Activated naive CD4-positive, alpha-beta T cell treated with anti-CD3 and anti-CD28 coated beads, Interleukin-2, amount 50 U/mL, for 72 hours (primary cell): ENCODE measurements around the gene KDM4F. TPM values are rescaled to one million over a fixed set of nuclear protein-coding genes. Genes with fewer than 3 reads are reported as not detected.

Experiments
- ATAC-seq, 2 donors: fragments of 150-1000 bp; cut with Tn5 transposase; 2 replicates each; pipeline ENCODE4 v1.10.0; 2021; ENCODE audit warnings: mild to moderate bottlenecking in 2 of 2, moderate library complexity in 2 of 2
- DNase-seq, 2 donors: peaks; one replicate each; pipeline ENCODE4 v3.0.0; 2021 to 2022; ENCODE audit warnings: low spot score in 2 of 2
- H3K27ac Mint-ChIP-seq, 2 donors: one replicate each; pipeline ENCODE4 v1.8.0; 2022; ENCODE audit warnings: mild to moderate bottlenecking in 2 of 2, mixed read lengths in 2 of 2
- H3K36me3 Mint-ChIP-seq, 2 donors: one replicate each; pipeline ENCODE4 v1.8.0; 2022; ENCODE audit warnings: mixed read lengths in 2 of 2
- H3K9me3 Mint-ChIP-seq, 2 donors: one replicate each; pipeline ENCODE4 v1.8.0; 2022; ENCODE audit warnings: mixed read lengths in 2 of 2
- total RNA-seq, 2 donors: library from RNA; stranded (reverse); gene quantifications; one replicate each; pipeline ENCODE4 v1.2.3, GENCODE V29; 2022

The KDM4F gene
- total RNA-seq, 2 donors from 2014 or later = not detected

DNA sequence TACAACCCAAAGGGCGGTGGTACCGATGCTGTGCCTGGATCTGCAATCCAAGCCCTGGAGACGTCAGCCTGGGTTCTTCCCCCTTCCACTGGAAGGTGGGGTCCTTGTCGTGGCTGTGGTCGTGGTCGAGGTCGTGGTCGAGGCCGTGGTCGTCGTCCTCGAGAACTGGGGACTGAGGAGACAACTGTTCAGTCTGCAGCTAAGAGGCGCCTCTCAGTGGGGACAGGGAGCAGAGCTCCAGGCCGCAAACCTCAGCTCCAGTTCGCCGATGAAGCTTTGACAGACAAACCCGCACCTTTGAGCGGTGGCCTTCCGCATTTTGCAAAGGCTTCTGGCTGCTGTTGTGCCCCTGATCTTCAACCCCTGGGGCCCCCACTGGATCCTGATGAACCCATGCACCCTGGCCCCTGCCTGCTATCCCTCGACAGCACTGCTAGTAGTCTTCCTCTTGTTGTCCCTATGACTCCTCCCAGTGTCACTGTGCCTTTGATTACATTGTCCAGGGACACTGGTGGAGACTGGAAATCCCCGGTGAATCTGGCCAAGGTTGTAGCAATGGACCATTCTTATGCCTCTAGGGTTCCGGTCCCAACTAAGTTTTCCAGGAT lies 1.5 kb downstream of the KDM4F start:
- DNase-seq (no peak), ATAC-seq (no peak)
- no peaks in the 10 kb centered on the region for H3K9me3 Mint-ChIP-seq
- H3K27ac Mint-ChIP-seq = no peak overlapping the region
- no peaks in the 10 kb centered on the region for H3K36me3 Mint-ChIP-seq

DNA sequence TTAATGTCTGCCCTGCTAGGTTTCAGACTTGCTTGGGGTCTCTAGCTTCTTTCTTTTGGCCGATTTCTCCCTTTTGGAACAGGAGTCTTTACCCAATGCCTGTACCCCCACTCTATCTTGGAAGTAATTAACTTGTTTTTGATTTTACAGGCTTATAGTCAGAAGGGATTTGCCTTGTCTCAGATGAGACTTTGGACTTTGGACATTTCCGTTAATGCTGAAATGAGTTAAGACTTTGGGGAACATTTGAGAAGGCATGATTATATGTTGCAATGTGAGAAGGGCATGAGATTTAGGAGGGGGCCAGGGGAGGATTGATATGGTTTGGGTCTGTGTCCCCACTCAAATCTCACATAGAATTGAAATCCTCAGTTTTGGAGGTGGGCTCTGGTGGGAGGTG lies 5.1 kb downstream of the KDM4F start:
- Mint-ChIP-seq H3K27ac (no peak overlapping the region), H3K36me3 (no peaks in the 10 kb centered on the region), H3K9me3 (no peaks in the 10 kb centered on the region)
- DNase-seq = no peak
- no peak for ATAC-seq

DNA sequence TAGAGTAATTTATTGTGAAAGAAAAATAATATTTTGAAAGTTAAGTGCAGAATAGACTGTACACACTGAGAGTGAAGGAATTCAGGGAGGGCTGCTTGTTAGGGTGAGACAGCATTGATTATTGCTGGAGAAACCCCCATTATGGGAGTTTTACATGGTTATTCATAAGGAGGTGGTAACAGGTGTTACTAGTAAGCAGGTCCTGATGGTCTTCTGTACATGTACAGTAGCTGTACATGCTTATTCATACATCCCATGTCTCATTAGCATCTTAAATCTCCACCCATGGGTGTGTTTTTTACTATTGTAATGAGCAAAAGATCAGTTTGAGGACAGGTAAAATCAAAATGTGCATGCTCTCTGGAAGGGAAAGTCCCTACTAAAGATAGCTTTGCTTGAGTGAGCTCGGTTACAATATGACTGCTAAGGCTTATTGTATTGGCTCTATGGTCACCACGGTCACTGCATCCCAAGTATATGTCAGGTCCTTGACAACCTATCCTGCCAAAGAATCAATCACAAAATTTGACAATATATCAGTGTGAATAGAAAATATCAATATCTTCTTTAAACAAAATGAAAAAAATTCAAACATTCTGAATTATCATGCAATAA lies 6.2 kb downstream of the KDM4F start:
- ATAC-seq = no peak
- no peak for DNase-seq
- no peaks in the 10 kb centered on the region for H3K9me3 Mint-ChIP-seq
- no peaks in the 10 kb centered on the region for H3K36me3 Mint-ChIP-seq
- H3K27ac Mint-ChIP-seq = no peak overlapping the region

- ATAC-seq = no peak
- no peak overlapping the region for H3K27ac Mint-ChIP-seq
- H3K9me3 Mint-ChIP-seq = no peaks in the 10 kb centered on the region
- no peak for DNase-seq
- no peaks in the 10 kb centered on the region for H3K36me3 Mint-ChIP-seq
Measured at GRCh38 chr11:95057959-95058358, 8.7 kb downstream of the KDM4F start.

- DNase-seq (no peak), ATAC-seq (no peak)
- Mint-ChIP-seq H3K36me3 (no peaks in the 10 kb centered on the region), H3K27ac (no peak overlapping the region), H3K9me3 (no peaks in the 10 kb centered on the region)
Measured at GRCh38 chr11:95058621-95059020, 9.4 kb downstream of the KDM4F start.

DNA sequence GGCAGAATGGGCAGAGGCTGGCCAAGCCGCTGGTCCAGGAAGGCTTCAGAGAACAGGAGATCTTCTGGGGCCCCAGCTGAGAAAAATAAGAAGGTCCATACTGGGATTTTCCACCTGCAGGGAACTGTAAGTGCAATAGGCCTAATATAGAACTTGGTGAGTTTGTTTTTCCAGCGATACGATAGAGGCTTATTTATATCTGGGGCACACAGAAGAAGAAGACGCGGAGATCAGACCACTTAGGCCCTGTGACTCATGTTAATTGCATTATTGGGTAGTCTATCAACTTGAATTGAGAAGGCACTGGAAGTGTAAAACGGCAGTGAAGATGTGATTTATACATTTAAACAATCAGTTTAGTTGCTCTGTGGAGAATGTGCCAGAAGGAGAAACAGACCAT lies 9.8 kb downstream of the KDM4F start:
- no peaks in the 10 kb centered on the region for H3K9me3 Mint-ChIP-seq
- no peak for ATAC-seq
- H3K36me3 Mint-ChIP-seq = no peaks in the 10 kb centered on the region
- no peak overlapping the region for H3K27ac Mint-ChIP-seq
- no peak for DNase-seq

- Mint-ChIP-seq H3K27ac (no peak overlapping the region), H3K9me3 (no peaks in the 10 kb centered on the region), H3K36me3 (peaks cover 12 to 17% of the 10 kb centered on the region in 2 donors)
- DNase-seq = no peak
- no peak for ATAC-seq
Measured at GRCh38 chr11:95065336-95065735, 16.1 kb downstream of the KDM4F start.

- Mint-ChIP-seq H3K9me3 (no peaks in the 10 kb centered on the region), H3K36me3 (peaks cover 12 to 23% of the 10 kb centered on the region in 2 donors), H3K27ac (peak within 1 kb of the TSS; percentile 94 to 97)
- peak; percentile 28 to 32 for ATAC-seq
- DNase-seq = no peak
Measured at GRCh38 chr11:95066716-95067038, 17.5 kb downstream of the KDM4F start, which contains the start of gene SRSF8. Gene SRSF8 (plus strand): TSS chr11:95066919. CDS start chr11:95067227, 308 bp downstream.

- peak; percentile 70 to 78 for ATAC-seq
- Mint-ChIP-seq H3K9me3 (no peaks in the 10 kb centered on the region), H3K36me3 (peaks cover 12 to 23% of the 10 kb centered on the region in 2 donors), H3K27ac (peak overlapping the region; percentile 94 to 97)
- peak; percentile 76 to 85 for DNase-seq
Measured at GRCh38 chr11:95067039-95067840, 18.0 kb downstream of the KDM4F start.

DNA sequence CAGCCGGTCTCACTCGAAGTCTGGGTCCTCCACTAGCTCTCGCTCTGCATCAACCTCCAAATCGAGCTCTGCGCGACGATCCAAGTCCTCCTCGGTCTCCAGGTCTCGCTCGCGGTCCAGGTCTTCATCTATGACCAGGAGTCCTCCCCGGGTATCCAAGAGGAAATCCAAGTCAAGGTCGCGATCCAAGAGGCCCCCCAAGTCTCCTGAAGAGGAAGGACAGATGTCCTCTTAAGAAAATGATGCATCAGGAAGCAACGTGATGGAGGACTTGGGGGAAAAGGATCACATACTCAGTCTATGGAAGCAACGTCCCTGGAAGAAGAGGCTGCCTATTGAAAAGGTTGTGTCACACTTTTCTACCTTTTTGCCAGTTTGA lies 18.6 kb downstream of the KDM4F start:
- Mint-ChIP-seq H3K27ac (peak overlapping the region; percentile 94 to 97), H3K9me3 (no peaks in the 10 kb centered on the region), H3K36me3 (peaks cover 12 to 23% of the 10 kb centered on the region in 2 donors)
- DNase-seq (no peak), ATAC-seq (no peak)

DNA sequence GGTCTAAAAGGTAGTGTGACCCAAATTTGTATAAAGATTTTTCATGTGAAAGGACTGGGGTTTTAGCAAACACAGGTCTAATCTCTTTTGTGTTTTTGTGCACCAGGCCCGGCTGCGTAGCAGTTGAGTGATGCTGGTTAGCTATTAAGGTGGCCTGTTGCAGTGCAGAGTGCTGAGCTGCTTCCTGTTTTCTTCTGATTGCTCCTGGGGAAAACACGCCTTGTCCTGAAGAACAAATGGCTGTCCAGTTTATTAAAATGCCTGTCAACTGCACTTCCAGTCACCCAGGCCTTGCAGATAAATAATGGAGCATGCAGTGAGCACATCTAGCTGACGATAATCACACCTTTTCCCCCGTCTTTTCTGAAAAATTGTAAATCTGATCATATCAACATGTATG lies 19.3 kb downstream of the KDM4F start:
- H3K9me3 Mint-ChIP-seq = no peaks in the 10 kb centered on the region
- H3K27ac Mint-ChIP-seq = peak overlapping the region; percentile 94 to 97
- ATAC-seq = peak; percentile 73 to 84
- H3K36me3 Mint-ChIP-seq = peaks cover 12 to 23% of the 10 kb centered on the region in 2 donors
- peak; percentile 59 to 68 for DNase-seq

DNA sequence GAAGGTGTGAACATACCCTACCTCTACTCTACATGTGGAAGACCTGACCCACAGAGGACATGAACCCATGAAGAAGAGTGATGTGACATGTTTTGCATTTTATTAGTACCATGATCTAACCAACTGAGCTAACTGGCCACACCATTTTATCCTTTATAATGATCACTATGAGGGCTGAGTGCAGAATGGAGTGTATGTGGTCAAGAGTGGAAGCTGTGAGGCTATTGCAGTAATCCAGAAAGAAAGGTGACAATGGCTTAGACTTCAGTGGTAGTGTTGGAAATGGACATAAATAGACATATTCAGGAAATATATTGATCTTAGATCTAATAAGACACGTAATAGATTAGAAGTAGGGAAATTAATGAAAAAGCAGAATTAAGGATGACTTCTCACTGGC lies 21.2 kb downstream of the KDM4F start:
- DNase-seq (no peak), ATAC-seq (no peak)
- Mint-ChIP-seq H3K36me3 (peaks cover 12 to 23% of the 10 kb centered on the region in 2 donors), H3K27ac (no peak overlapping the region), H3K9me3 (no peaks in the 10 kb centered on the region)

DNA sequence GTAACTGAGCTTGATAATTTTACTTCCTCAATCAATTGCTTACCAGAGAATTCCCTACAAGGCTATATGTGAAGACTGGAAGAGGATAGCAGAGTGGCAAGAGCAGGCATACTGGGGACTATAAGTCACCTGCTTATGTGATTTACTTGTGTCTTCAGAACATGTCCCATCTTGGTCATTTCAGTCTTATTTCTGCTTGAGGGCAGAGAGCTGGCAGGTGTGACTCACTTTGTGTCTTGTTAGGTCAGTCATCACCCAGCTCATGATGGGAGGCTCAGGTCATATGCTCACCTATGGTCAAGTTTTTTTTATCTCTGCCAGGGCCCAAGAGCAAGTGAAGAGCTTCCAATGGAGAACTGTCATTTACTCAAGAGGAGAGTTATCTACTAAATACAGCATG lies 23.7 kb downstream of the KDM4F start:
- DNase-seq = no peak
- peak overlapping the region in 1 of 2 donors; percentile 45 for H3K27ac Mint-ChIP-seq
- H3K9me3 Mint-ChIP-seq = no peaks in the 10 kb centered on the region
- H3K36me3 Mint-ChIP-seq = peaks cover 7 to 12% of the 10 kb centered on the region in 2 donors
- ATAC-seq = peak in 1 of 2 donors; percentile 56

DNA sequence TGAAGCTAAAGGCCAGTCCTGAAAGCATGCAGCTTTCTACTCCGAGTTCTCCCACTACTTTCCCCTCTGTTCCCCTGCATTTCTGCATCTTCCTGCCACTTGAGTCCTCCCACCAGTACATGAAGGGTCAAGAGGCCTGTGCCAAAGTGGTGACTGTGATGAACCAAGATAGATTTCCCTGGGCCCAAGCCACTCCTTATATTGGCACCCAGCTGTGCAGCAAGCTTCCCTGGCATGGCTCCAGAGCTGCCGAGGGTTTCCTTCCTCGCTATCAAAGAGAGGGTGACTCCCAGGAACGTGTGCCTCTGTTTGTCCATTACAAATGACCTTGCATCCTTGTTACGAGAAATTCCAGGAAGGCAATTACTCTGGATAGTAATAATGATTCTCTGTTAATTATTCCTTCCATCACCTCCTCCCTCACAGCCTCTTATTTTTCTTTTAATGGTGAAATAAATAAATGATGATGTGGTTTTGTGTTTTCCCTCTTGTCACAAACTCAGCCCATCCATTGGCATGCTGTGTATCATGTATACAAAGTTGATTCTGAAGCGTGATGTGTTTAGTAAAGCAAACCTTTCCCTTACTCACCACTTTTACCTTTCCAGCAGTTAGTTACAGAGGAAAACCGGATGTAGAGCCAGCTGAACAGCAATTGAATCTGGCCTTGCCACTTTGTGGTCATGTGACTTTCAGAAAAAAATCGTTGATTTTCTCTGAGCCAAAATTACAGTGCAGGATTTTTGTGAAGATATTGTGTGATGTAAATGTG lies 25.8 kb downstream of the KDM4F start:
- H3K27ac Mint-ChIP-seq = no peak overlapping the region
- peaks cover 0 to 6% of the 10 kb centered on the region in 2 donors for H3K36me3 Mint-ChIP-seq
- no peak for DNase-seq
- no peak for ATAC-seq
- no peaks in the 10 kb centered on the region for H3K9me3 Mint-ChIP-seq

DNA sequence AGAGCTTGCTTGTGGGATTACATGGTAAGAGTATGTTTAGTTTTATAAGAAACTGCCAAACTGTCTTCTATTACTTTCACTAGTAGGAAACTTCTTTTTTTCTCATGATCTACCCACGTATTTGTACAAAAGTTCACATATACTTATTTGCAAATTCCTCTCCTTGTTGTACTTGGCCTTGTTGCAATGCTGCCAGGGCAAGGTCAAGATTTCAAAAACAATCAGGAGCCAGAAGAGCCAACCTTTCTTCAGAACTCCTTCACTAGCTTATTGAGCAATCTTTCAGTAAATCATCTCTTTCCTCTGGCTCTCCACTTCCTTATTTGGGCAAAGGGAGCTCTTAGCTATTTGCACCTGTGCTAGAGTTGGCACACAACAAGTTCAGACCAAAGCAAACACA lies 27.2 kb downstream of the KDM4F start:
- ATAC-seq = no peak
- no peak for DNase-seq
- Mint-ChIP-seq H3K9me3 (no peaks in the 10 kb centered on the region), H3K36me3 (no peaks in the 10 kb centered on the region), H3K27ac (no peak overlapping the region)

DNA sequence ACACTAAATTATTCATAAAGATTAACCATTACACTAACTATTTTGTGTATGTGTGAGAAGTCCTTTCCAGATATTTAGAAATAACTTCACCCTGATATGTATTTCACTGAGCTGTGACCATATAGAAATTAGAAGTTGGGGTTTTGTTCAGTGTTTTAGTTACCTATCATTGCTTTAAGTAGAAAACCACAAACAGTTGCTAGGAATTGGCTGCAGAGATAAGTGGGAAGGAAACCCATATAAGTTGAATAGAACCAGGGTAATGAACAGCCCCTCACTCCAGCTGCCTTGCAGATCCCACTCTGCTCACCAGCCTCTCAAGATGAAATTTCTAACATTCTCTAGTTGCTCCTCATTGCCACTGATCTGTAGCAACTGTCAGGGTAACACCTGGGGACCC lies 27.8 kb downstream of the KDM4F start:
- H3K9me3 Mint-ChIP-seq = no peaks in the 10 kb centered on the region
- no peak for DNase-seq
- ATAC-seq = no peak
- no peaks in the 10 kb centered on the region for H3K36me3 Mint-ChIP-seq
- H3K27ac Mint-ChIP-seq = no peak overlapping the region

GRCh38 chr11:95078526-95078925 lies 29.3 kb downstream of the KDM4F start:
- ATAC-seq (no peak), DNase-seq (no peak)
- no peak overlapping the region for H3K27ac Mint-ChIP-seq
- no peaks in the 10 kb centered on the region for H3K36me3 Mint-ChIP-seq
- H3K9me3 Mint-ChIP-seq = no peaks in the 10 kb centered on the region
